Measurements from ENCODE around the gene UCK2.

The UCK2 gene

GRCh38 chr1:165947797-165948455 is 120.5 kb downstream of the UCK2 start:
- no peak for DNase-seq

- no peak for DNase-seq
Observed at GRCh38 chr1:165949335-165950130, 122.1 kb downstream of the UCK2 start.

GRCh38 chr1:165954940-165955339 is 127.5 kb downstream of the UCK2 start:
- no peak for DNase-seq

GRCh38 chr1:165958306-165958705 is 130.9 kb downstream of the UCK2 start:
- no peak for DNase-seq

GRCh38 chr1:165960136-165960535 is 132.7 kb downstream of the UCK2 start:
- DNase-seq = no peak

GRCh38 chr1:165960881-165961280 is 133.5 kb downstream of the UCK2 start:
- DNase-seq = no peak

Measured in NCI-H526 treated with DMSO at 0.1 percent for 48 hours (cell line).